ENCODE data around the gene DNAJC16. TPM values are rescaled to one million over a fixed set of nuclear protein-coding genes. Genes with fewer than 3 reads are reported as not detected.

The DNAJC16 gene
- total RNA-seq, 1 donor from 2014 or later, result 19.8 TPM

GRCh38 chr1:15622712-15623373, 96.2 kb downstream of the DNAJC16 start:
- no peak for ATAC-seq

- no peak for ATAC-seq
These were observed 96.8 kb downstream of the DNAJC16 start for GRCh38 chr1:15623435-15623834.

GRCh38 chr1:15624133-15624714, 97.6 kb downstream of the DNAJC16 start:
- ATAC-seq, result no peak

DNA sequence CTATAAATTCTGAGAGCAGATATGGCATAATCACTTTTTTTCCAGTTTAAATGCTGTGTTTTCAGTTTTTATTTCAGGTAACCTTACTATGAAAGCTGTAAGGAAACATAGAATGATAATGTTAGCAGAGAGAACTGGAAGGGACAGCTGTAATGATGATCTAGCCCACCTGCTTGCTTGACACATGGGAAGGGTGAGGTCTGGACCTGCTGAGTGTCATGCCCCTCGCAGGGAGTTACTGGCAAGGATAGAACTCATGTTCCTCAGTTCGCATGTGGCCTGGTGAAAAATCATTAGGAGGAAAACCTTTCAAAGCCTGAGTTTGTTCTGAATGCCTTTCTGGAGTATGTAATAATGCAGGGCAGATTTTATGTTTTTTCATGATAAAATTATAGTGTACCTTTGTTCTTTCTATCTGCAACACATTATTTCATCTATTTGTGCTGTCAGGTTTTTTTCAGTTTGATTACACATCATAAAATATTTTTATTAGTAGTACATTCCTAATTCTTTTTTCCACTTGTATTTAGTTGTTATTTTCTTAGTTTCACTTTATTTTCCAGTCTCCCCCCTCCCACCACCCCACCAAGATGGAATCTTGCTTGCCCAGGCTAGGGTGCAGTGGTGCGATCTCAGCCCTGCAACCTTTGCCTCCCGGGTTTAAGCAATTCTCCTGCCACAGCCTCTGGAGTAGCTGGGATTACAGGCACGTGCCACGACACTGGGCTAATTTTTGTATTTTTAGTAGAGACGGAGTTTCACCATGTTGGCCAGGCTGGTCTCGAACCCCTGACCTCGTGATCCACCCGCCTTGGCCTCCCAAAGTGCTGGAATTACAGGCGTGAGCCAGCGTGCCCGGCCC, 98.6 kb downstream of the DNAJC16 start:
- no peak for ATAC-seq

Other genes with a start within 250 kb of the DNAJC16 start
- 38.3 TPM for gene EFHD2, start 117.0 kb upstream of the DNAJC16 start, total RNA-seq
- gene CTRC, start 88.4 kb upstream of the DNAJC16 start, total RNA-seq, result not detected
- gene CELA2A, start 70.1 kb upstream of the DNAJC16 start, total RNA-seq, result 0.36 TPM
- not detected for gene CELA2B, start 50.7 kb upstream of the DNAJC16 start, total RNA-seq
- gene CASP9, start 2.6 kb upstream of the DNAJC16 start, total RNA-seq, result 10.1 TPM
- 1.4 TPM for gene AGMAT, start 58.2 kb downstream of the DNAJC16 start, total RNA-seq
- 49.9 TPM for gene DDI2, start 90.6 kb downstream of the DNAJC16 start, total RNA-seq
- 54.7 TPM for gene PLEKHM2, start 157.5 kb downstream of the DNAJC16 start, total RNA-seq
- 0.68 TPM for gene SLC25A34, start 209.4 kb downstream of the DNAJC16 start, total RNA-seq
- not detected for gene TMEM82, start 215.7 kb downstream of the DNAJC16 start, total RNA-seq
- gene FBLIM1, start 231.9 kb downstream of the DNAJC16 start, total RNA-seq, result 56.5 TPM